Stimulated activated memory B cell treated with anti-CD40 and anti-IgM and Interleukin-4, amounts not matched to agents 10 μg/mL and 1 μg/mL and 100 μg/mL, for 72 hours (primary cell): ENCODE results near the gene COL11A1.
"Not testable (repeated sequence)": the region's sequence is repeated elsewhere in the genome, so short reads cannot be mapped to it uniquely, and the experiment has no call there.

Experiments
- ATAC-seq: fragments of 150-1000 bp; cut with Tn5 transposase; 2 replicates; pipeline ENCODE4 v1.10.0; 2021
- H3K27ac Mint-ChIP-seq: one replicate; pipeline ENCODE4 v1.8.0; 2022; ENCODE audit warnings: mild to moderate bottlenecking, mixed read lengths
- H3K27me3 Mint-ChIP-seq: one replicate; pipeline ENCODE4 v1.8.0; 2022; ENCODE audit warnings: mixed read lengths
- H3K36me3 Mint-ChIP-seq: one replicate; pipeline ENCODE4 v1.8.0; 2022; ENCODE audit warnings: mixed read lengths
- H3K4me1 Mint-ChIP-seq: one replicate; pipeline ENCODE4 v1.8.0; 2022; ENCODE audit warnings: mixed read lengths
- H3K4me3 Mint-ChIP-seq: one replicate; pipeline ENCODE4 v1.8.0; 2022; ENCODE audit warnings: mild to moderate bottlenecking, moderate library complexity, mixed read lengths
- H3K9me3 Mint-ChIP-seq: one replicate; pipeline ENCODE4 v1.8.0; 2022; ENCODE audit warnings: mixed read lengths

Gene COL11A1

GRCh38 chr1:102842606-102843005, 265.7 kb downstream of the COL11A1 start:
- Mint-ChIP-seq H3K36me3 (no peaks in the 10 kb centered on the region), H3K4me1 (no peaks in the 10 kb centered on the region), H3K9me3 (peaks cover 7% of the 10 kb centered on the region), H3K4me3 (no peak overlapping the region), H3K27me3 (no peaks in the 10 kb centered on the region), H3K27ac (no peak overlapping the region)
- ATAC-seq = no peak

DNA sequence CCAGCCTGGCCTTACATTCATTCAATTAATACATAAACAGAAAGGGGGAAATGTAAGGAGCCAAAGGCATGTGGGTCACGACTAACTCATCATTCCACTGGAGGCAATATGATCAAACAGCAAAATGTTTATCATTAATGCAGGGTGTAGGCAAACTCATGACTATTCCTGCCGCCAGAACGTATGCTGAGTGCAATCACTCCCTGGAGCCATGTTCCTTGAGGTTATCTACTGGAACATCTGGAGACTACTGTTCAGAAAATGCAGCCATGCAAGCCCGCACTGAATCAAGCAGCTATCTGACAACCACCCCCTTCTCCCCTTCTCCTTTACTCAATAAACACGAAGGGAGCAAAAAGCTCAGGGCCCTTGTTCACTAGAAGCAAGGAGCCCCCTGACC, 267.6 kb downstream of the COL11A1 start:
- Mint-ChIP-seq H3K27me3 (no peaks in the 10 kb centered on the region), H3K4me1 (no peaks in the 10 kb centered on the region), H3K4me3 (no peak overlapping the region), H3K9me3 (peaks cover 3% of the 10 kb centered on the region), H3K27ac (no peak overlapping the region), H3K36me3 (no peaks in the 10 kb centered on the region)
- ATAC-seq = no peak

DNA sequence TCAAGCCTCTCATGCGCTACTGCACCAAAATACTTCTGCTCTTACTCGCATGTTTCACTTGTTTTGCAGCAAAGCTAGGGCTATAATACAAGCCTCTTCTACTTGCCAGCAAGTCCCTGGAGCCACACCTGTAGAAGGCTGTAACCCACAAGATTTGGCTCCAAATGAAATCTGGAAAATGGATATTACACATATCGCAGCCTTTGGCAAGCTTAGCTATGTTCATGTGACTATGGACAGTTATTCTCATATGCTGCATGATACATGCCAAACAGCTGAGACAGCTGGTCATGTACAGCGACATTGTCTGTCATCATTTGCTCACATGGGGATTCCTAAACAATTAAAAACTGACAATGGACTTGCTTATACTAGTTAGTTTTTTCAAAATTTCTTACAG, 270.3 kb downstream of the COL11A1 start:
- Mint-ChIP-seq H3K27me3 (no peaks in the 10 kb centered on the region), H3K36me3 (no peaks in the 10 kb centered on the region), H3K4me3 (no peak overlapping the region), H3K9me3 (no peaks in the 10 kb centered on the region), H3K27ac (no peak overlapping the region), H3K4me1 (no peaks in the 10 kb centered on the region)
- ATAC-seq = no peak

DNA sequence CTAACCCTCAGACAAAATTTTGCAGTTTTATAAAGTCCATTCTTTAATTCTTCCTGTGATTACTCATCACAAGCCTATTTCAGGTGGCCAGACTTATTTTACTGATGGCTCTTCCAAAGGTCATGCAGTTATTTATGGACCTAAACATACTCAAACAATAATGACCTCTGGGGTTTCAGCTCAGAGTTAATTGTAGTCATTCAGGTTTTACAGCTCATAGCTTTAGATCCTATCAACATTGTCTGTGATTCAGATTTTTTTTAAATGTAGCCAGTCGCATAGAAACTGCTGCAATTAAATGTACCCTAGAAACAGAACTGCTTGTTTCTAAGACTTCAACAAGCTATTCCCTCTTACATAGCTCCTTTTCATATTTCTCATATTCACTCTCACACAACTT, 270.8 kb downstream of the COL11A1 start:
- no peak overlapping the region for H3K4me3 Mint-ChIP-seq
- no peaks in the 10 kb centered on the region for H3K9me3 Mint-ChIP-seq
- H3K4me1 Mint-ChIP-seq = no peaks in the 10 kb centered on the region
- H3K27me3 Mint-ChIP-seq = no peaks in the 10 kb centered on the region
- H3K36me3 Mint-ChIP-seq = no peaks in the 10 kb centered on the region
- no peak for ATAC-seq
- H3K27ac Mint-ChIP-seq = no peak overlapping the region

DNA sequence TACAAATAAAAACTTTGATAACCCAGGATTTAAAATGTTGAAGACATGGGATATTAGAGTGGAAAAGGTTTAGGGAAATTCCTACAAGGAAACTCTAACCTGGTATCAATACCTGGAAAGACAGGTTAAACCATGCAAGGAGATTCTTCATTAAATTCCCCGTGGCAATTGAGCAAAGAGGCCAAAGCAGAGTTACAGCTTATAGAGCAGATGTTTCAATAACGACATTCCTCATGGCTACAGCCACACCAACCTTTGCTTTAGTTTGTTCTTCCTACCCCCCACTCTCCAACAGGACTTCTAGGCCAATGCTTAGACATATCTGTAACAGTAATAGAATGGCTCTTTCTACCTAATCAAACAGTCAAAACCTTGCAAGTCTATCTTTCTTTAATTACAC, 271.3 kb downstream of the COL11A1 start:
- Mint-ChIP-seq H3K27ac (no peak overlapping the region), H3K9me3 (no peaks in the 10 kb centered on the region), H3K36me3 (no peaks in the 10 kb centered on the region), H3K27me3 (no peaks in the 10 kb centered on the region), H3K4me3 (no peak overlapping the region), H3K4me1 (no peaks in the 10 kb centered on the region)
- ATAC-seq = no peak

GRCh38 chr1:102834688-102835320, 273.5 kb downstream of the COL11A1 start:
- H3K27me3 Mint-ChIP-seq = no peaks in the 10 kb centered on the region
- H3K36me3 Mint-ChIP-seq = no peaks in the 10 kb centered on the region
- peaks cover 2% of the 10 kb centered on the region for H3K9me3 Mint-ChIP-seq
- H3K27ac Mint-ChIP-seq = no peak overlapping the region
- ATAC-seq = no peak
- no peaks in the 10 kb centered on the region for H3K4me1 Mint-ChIP-seq
- H3K4me3 Mint-ChIP-seq = no peak overlapping the region

GRCh38 chr1:102833151-102833550, 275.2 kb downstream of the COL11A1 start:
- ATAC-seq = no peak
- peaks cover 5% of the 10 kb centered on the region for H3K9me3 Mint-ChIP-seq
- H3K36me3 Mint-ChIP-seq = no peaks in the 10 kb centered on the region
- H3K4me1 Mint-ChIP-seq = no peaks in the 10 kb centered on the region
- H3K27ac Mint-ChIP-seq = no peak overlapping the region
- no peak overlapping the region for H3K4me3 Mint-ChIP-seq
- H3K27me3 Mint-ChIP-seq = no peaks in the 10 kb centered on the region

DNA sequence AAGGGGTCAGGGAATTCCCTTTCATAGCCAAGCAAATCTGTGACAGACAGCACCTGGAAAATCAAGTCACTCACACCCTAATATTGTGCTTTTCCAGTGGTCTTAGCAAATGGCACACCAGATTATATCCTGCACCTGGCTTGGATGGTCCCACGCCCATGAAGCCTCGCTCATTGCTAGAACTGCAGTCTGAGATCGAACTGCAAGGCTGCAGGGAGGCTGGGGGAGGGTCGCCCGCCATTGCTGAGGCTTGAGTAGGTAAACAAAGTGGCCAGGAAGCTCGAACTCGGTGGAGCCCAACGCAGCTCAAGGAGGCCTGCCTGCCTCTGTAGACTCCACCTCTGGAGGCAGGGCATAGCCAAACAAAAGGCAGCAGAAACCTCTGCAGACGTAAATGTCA, 281.6 kb downstream of the COL11A1 start:
- peaks cover 10% of the 10 kb centered on the region for H3K9me3 Mint-ChIP-seq
- H3K27ac Mint-ChIP-seq, H3K4me1 Mint-ChIP-seq, H3K27me3 Mint-ChIP-seq, H3K4me3 Mint-ChIP-seq, ATAC-seq, H3K36me3 Mint-ChIP-seq: not testable (repeated sequence)
